Transverse colon (tissue), 4 donors: Measurements from ENCODE around the gene IGDCC3.
"Not testable (repeated sequence)": the region's sequence is repeated elsewhere in the genome, so short reads cannot be mapped to it uniquely, and the experiment has no call there.

Experiments
- POLR2A ChIP-seq: fragments of 450-650 bp; IDR thresholded peaks from one replicate; pipeline ENCODE4 v1.6.1; 2016; ENCODE audit warnings: antibody characterized with exemption, mild to moderate bottlenecking, moderate library complexity
- POLR2AphosphoS5 ChIP-seq, 3 donors: sonication (generic); formaldehyde crosslinking; IDR thresholded peaks; one replicate each; pipeline ENCODE4 v1.6.1; 2016; ENCODE audit warnings: antibody characterized with exemption in 3 of 3
- TF ChIP-seq, protein P1 (sequence below), 5 experiments: fragments of 200-600 bp in 3 of 5; fragments of 450-650 bp in 2 of 5; sonication (generic) in 3 of 5; IDR thresholded peaks; 1 replicate in 2 of 5; 2 replicates in 3 of 5; pipeline ENCODE4 v1.5.1; 2016 to 2017; ENCODE audit warnings: antibody characterized with exemption in 5 of 5, inconsistent platforms in 3 of 5, mild to moderate bottlenecking in 2 of 5, moderate library complexity in 1 of 5

DNA sequence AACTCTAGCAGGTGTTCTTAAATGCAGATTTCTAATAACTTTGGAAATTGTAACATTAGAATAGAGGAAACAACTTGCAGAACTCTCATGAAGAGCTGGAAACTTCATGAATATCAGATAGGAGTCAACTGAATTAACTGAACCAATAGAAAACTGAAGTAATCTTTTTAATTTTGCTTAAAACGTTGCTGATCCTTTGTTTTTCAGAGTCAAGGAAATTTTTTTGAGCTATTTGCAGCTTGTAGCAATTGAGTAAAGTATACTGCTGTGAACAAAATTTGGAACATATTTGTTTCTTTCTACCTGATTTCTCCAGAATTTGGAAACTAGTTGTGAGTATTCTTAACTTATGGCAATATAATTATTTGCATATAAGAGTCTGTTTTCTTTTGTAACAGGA is 25.8 kb downstream of the IGDCC3 start:
- not testable (repeated sequence) for TF ChIP-seq POLR2AphosphoS5 (IDR thresholded peaks at IDR 0.05); POLR2A
- TF ChIP-seq, protein P1, sequence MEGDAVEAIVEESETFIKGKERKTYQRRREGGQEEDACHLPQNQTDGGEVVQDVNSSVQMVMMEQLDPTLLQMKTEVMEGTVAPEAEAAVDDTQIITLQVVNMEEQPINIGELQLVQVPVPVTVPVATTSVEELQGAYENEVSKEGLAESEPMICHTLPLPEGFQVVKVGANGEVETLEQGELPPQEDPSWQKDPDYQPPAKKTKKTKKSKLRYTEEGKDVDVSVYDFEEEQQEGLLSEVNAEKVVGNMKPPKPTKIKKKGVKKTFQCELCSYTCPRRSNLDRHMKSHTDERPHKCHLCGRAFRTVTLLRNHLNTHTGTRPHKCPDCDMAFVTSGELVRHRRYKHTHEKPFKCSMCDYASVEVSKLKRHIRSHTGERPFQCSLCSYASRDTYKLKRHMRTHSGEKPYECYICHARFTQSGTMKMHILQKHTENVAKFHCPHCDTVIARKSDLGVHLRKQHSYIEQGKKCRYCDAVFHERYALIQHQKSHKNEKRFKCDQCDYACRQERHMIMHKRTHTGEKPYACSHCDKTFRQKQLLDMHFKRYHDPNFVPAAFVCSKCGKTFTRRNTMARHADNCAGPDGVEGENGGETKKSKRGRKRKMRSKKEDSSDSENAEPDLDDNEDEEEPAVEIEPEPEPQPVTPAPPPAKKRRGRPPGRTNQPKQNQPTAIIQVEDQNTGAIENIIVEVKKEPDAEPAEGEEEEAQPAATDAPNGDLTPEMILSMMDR (IDR thresholded peaks at IDR 0.05) = not testable (repeated sequence)
